Cardiac ventricle fibroblast (primary cell): ENCODE data around the gene HCAR3. TPM values are rescaled to one million over a fixed set of nuclear protein-coding genes. Genes with fewer than 3 reads are reported as not detected.

ENCODE experiments used
- total RNA-seq: library from RNA; depleted of rRNA; stranded (reverse); fragments of >200 nt; gene quantifications from 2 replicates; pipeline ENCODE4 v1.2.3, GENCODE V29; 2015

HCAR3 gene
- not detected in 2 replicates for total RNA-seq

GRCh38 chr12:122716658-122717057, at the start of gene HCAR3:
Gene HCAR3 (minus strand): TSS chr12:122716811. CDS start chr12:122716737, 74 bp downstream.

DNA sequence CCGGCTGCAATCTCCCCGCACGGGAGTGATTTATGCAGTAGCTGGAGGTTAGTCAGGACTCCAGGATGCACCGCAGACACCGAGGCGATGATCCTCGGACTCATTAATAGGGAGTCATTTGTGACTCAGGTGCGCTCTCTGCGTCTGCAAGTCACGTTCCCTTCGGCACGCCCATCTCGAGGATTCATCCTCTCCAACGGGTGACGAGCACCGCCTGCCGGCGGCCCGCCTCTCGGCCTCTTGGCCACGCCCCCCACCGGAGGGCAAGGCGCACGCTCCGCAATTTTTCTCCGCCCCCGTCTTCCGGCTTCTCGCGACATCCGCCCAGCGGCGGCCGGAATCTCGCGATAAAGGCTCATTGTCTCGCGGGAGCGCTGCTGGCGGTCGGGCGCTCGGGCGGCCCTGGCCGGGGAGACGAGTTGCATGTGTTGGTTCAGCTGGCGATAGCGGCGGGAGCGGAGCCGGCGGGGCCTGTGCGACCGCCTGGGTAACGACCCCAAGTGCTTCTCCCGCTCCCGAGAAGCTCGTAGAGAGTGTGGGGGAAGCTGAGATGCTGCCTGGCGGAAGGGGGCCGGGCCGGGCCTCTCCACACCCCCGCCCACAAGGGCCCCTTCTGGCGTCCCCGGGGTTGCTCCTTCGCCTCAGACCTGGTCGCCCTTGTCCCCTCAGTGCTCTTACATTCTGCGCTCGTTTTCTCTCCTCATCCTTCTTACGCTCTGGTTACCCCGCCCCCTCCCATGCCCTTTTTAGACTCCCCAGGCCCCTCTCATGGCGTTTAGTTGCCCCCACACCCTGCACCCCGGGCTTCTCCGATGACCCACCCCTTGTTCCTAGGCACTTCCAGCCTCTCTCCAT, 36.1 kb upstream of the HCAR3 start, which contains the start of gene DENR:
TSS of gene DENR (plus strand) at position 361 of the 855 bp plus-strand sequence. CDS start 878 bp downstream, outside the sequence.

DNA sequence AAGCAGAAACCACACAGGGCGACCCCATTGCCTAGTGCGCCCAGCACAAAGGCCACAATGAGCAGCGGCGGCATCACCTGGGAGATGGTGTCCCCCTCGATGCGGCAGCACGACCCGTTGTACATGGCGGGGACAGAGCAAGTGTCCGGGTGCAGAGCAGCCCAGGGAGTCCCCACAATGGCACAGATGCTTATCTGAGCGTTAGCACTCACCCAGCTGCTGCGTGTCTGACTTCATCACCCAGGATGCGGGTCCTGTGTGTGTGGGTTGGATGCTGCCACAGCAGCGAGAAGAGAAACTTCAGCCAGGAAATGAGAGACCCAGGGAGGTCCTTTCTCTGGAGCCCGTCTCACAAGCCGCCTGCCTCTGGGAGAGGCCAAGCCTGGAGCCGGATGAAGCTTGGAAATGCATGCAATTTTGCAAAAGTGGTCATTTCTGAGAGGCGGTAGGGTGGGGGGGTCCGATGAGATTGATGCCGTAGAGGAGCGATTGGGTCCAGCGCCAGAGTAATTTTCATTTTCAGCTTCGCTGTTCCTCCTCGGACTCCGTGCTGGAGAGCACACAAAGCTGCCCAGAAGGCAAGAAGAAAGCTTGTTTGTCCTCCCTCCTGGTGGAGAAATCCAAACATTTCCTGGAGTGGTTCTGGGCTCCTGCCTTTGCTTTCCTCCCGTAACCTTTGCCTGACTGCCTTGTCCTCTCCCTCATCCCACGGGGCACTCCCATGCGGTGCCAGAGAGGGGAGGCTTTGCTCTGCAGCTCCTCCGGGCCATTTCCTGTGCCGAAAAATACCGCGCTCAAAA, 13.8 kb upstream of the HCAR3 start, which contains the start of gene HCAR1:
TSS of gene HCAR1 (minus strand) at position 630 of the 800 bp plus-strand sequence. CDS start at position 125, 505 bp downstream.

GRCh38 chr12:122702890-122703611, 13.6 kb downstream of the HCAR3 start, which contains the start of gene HCAR2:
Gene HCAR2 (minus strand): TSS chr12:122703357. CDS start chr12:122703283, 74 bp downstream.

Other genes starting within 250 kb of the HCAR3 start
- 7.4 and 7.6 TPM in 2 replicates for gene ZCCHC8, start 215.9 kb downstream of the HCAR3 start, total RNA-seq
- 20.8 and 26.5 TPM in 2 replicates for gene RSRC2, start 189.9 kb downstream of the HCAR3 start, total RNA-seq
- gene KNTC1, start 189.6 kb downstream of the HCAR3 start, total RNA-seq, result 3.9 and 4.5 TPM in 2 replicates
- gene HCAR2, start 13.5 kb downstream of the HCAR3 start, total RNA-seq, result not detected in 2 replicates
- 0.78 and 1.6 TPM in 2 replicates for gene HCAR1, start 14.0 kb upstream of the HCAR3 start, total RNA-seq
- 21.1 and 23.5 TPM in 2 replicates for gene DENR, start 36.0 kb upstream of the HCAR3 start, total RNA-seq
- gene CCDC62, start 57.8 kb upstream of the HCAR3 start, total RNA-seq, result 0.24 TPM in 1 of 2 replicates, not detected in the other
- 6.6 and 9.2 TPM in 2 replicates for gene HIP1R, start 118.6 kb upstream of the HCAR3 start, total RNA-seq
- 24.5 and 25.8 TPM in 2 replicates for gene VPS37B, start 179.3 kb upstream of the HCAR3 start, total RNA-seq
- gene ABCB9, start 249.7 kb upstream of the HCAR3 start, total RNA-seq, result 9.3 and 15.8 TPM in 2 replicates